DMS153 (cell line): ENCODE measurements around the gene FGF12.

Experiments used
- DNase-seq: peaks from one replicate; lab custom pipeline; 2025; lab: John Stamatoyannopoulos, UW

Gene FGF12

GRCh38 chr3:192494174-192494573, 233.2 kb downstream of the FGF12 start:
- peak; percentile 86 for DNase-seq

DNA sequence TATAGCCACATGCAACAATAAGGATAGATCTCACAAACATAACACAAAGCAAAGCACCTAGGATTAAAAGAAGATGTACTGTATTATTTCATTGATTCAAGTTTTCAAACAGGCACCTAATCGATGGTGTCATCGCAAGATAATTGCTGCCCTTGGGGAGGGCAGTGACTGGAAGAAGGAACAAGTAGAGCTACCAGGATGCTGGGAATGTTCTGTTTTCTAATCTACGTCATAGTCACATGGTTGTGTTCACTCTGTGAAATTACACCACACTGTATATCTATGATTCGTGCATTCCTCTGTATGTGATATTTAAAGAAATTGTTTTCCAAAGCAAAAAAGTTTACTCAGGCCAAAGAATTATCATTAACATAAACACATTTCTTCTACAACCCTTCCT, 236.6 kb downstream of the FGF12 start:
- DNase-seq = no peak

DNA sequence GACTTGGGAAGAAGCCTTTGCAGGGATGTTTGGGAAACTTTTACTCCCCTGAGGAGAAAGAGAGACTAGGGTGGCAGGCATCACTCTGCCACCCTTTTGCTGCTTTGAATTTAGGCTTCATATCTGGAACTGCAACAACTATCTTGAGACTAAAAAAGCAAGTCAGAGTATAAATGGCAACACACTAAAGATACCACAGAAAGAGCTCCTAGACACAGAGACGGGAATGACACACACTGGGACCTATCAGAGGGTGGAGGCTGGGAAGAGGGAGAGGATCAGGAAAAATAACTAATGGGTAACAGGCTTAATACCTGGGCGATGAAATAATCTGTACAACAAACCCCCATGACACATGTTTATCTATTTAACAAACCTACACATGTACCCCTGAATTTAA, 237.8 kb downstream of the FGF12 start:
- DNase-seq = no peak

- peak; percentile 66 for DNase-seq
Measured at GRCh38 chr3:192487033-192487432, 240.3 kb downstream of the FGF12 start.

- no peak for DNase-seq
Measured at GRCh38 chr3:192482809-192483208, 244.5 kb downstream of the FGF12 start.

DNA sequence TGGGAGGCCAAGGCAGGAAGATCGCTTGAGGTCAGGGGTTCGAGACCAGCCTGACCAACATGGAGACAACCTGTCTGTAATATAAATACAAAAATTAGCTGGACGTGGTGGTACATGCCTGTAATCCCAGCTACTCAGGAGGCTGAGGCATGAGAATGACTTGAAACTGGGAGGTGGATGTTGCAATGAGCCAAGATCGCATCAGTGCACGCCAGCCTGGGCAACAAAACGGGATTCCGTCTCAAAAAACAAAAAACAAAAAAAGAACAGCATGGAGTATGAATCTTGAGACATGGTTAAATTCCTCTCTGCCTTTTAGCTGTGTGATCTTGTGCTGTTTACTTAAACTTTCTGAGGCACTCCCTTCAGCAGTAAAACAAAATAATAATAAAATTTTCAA, 244.9 kb downstream of the FGF12 start:
- DNase-seq = no peak

DNA sequence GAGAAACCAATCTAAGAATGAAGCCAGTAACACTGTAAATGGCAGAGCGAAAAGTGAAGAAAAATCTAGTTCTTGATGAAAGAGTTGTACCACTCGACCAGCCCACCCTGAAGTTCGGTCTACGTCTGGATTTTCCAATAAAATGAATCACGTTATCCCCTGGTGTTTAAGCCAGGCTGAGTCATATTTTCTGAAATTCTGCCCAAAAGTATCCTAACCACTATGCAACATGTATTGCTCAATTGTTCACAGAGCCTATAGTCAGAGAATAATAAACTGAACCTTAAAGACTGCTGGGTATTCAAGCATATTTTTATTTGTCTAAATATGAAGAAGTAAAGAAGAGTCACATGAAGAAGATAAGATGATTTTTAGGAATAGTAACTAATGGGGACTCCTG, 245.7 kb downstream of the FGF12 start:
- DNase-seq = no peak

DNA sequence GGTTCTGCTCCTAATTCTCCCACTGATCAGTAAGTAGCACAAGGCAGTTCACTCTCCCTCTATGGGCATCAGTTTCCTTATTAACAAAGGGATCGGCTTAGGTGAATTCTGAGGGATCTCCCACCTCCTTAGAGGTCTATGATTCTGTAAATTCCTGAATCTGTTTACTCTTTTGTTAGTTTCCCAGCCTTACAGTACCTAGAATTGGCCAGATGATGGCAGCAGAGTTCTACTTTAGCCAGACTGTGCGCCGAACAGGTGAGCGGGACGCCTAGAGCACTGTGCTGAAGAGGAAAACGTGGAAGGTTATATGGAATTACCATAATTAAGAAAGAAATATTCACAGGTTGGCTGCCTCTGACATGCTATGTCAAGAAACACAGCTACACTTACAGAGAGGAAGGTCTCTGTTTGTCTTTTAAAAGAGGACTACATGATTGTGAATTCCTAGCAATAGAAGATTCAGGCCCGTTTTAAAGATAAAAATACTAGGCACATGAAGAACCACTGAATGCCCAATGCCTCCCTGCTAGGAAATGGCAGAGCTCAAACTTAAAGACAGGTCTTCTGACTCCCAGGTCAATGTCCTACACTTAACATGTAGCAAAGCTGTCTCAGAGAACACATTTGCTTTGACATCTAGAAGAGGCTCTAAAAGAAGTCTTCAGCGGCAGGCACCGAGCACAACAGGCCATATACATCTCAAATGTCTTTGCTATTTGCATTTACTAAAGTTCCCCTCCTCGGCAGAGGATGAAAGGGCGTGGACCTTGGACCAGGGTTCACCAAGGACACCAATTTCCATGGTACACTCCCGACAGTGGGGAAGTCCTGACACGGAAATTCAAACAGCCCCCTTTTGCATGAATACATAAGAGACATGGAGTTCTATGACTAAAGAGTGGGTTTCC, 259.9 kb downstream of the FGF12 start:
- DNase-seq = peak; percentile 59

GRCh38 chr3:192449036-192449435, 278.3 kb downstream of the FGF12 start:
- DNase-seq = peak; percentile 11

DNA sequence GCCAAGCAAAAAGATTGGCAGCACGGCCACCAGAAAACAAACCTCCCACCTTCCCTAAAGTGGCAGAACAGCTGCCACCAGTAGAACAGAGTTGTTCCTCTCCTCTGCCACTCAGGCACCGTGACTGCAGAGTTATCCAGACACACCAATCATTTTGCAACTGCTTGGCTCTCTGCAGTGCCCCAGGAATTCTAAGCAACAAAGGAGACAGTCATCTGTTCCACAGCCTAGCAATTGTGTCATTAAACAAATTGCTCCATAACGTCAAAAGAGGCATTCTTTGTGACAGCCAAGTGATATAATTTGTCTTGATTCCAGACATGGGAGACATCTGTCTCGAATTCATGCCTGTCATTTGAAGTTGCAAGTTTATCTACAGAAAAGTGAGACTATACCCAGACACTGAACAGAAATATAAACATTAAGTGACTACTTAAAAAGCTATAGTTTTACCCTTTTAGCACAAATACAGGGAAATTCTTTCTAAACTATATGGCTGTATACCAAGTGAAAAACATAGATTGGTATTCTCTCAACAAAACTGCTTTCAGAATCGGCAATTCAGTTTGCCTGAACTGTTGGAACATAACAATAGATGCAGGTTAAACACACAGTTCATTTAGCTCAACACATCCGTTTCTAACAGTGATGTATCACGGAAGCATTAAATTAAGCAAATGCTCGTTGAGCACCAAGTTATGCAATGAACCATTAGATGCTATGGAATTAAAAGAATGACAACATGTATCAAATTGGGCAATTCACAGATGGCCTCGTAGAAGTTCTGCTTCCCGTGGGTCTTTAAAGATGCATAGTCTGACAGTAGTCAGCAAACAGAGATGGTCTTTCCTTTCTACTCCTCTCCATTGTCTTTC, 281.3 kb downstream of the FGF12 start:
- no peak for DNase-seq

GRCh38 chr3:192444791-192445106, 282.6 kb downstream of the FGF12 start:
- DNase-seq = no peak

DNA sequence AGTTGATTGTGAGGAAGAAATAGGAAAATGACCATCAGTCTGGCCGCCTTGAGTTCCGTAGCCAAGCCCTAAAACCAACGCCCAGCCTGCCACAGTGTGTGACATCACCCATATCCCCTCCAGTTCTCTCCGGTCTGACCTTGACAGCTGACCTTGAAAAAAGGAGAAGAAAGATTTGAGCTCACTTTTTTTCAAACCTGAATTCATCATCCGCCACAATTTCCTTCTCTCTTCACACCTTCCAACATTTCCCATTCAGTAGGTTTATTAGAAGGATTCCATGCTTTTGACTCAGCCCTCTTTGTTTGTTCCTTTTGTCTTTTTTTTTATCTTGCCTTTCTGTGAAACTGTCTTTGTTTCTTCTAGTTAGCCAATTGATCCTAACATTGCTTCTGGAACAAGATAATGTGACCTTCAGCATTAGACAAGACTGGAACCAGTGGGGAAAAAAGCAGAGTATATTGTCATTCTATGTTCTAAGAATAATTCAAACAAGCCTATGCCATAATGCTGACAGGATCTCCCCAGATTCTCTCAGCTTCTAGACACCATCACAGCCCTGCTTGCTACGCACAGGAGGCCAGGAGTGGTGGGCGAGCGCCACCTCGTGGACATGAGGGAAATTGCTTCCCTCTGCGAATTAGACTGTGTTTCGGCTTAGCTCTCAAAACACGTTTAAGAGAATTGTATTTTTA, 283.1 kb downstream of the FGF12 start:
- peak; percentile 57 for DNase-seq

- no peak for DNase-seq
Measured at GRCh38 chr3:192435241-192435640, 292.1 kb downstream of the FGF12 start.

GRCh38 chr3:192434186-192434585, 293.2 kb downstream of the FGF12 start:
- DNase-seq = no peak

- no peak for DNase-seq
Measured at GRCh38 chr3:192433704-192434103, 293.6 kb downstream of the FGF12 start.

- no peak for DNase-seq
Measured at GRCh38 chr3:192422997-192423342, 304.4 kb downstream of the FGF12 start.

GRCh38 chr3:192422321-192422996, 304.9 kb downstream of the FGF12 start:
- no peak for DNase-seq

- no peak for DNase-seq
Measured at GRCh38 chr3:192419312-192419711, 308.0 kb downstream of the FGF12 start.

DNA sequence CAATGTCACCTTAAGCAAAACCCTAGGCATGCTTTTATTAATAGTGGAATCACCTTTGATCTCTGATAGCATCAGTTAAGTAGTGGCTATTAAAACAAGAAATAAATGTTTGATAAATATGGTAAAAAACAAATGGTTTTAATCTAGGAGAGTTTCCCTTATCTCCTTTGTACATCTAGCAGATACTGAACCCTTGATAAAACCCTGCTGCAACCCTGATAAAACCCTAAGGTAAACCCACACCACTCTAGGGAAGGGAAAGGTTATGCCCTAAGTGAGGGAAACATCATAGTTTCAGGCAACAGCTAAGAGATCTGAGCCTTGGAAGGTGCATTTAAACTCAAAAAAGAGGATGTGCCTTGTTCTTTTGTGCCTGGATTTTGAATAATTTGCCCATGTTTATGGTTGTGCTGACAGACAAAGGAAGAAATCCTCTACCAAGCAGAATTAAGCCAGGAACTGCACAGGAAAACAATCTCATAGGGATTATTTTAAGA, 309.7 kb downstream of the FGF12 start:
- DNase-seq = no peak

- DNase-seq = no peak
Measured at GRCh38 chr3:192417017-192417416, 310.3 kb downstream of the FGF12 start.

GRCh38 chr3:192413461-192413860, 313.9 kb downstream of the FGF12 start:
- DNase-seq = no peak

- DNase-seq = no peak
Measured at GRCh38 chr3:192410684-192410960, 316.7 kb downstream of the FGF12 start.
